SKM-1 (cell line): Measurements from ENCODE around the gene ALLC.
"Not testable (repeated sequence)": the region's sequence is repeated elsewhere in the genome, so short reads cannot be mapped to it uniquely, and the experiment has no call there.

Experiments used
- DNase-seq: peaks from one replicate; lab custom pipeline; 2025; ENCODE audit not compliant: unreplicated experiment; lab: John Stamatoyannopoulos, UW

Gene ALLC

GRCh38 chr2:3657881-3658280 is at the start of gene ALLC:
Gene ALLC (plus strand): TSS chr2:3658200. CDS start chr2:3671158, 12,958 bp downstream.
- no peak for DNase-seq

- no peak for DNase-seq
These were observed 49.4 kb upstream of the ALLC start for GRCh38 chr2:3608373-3609278.

- not testable (repeated sequence) for DNase-seq
These were observed 48.7 kb upstream of the ALLC start for GRCh38 chr2:3609279-3609673.

GRCh38 chr2:3610415-3610814 is 47.6 kb upstream of the ALLC start:
- DNase-seq: no peak

DNA sequence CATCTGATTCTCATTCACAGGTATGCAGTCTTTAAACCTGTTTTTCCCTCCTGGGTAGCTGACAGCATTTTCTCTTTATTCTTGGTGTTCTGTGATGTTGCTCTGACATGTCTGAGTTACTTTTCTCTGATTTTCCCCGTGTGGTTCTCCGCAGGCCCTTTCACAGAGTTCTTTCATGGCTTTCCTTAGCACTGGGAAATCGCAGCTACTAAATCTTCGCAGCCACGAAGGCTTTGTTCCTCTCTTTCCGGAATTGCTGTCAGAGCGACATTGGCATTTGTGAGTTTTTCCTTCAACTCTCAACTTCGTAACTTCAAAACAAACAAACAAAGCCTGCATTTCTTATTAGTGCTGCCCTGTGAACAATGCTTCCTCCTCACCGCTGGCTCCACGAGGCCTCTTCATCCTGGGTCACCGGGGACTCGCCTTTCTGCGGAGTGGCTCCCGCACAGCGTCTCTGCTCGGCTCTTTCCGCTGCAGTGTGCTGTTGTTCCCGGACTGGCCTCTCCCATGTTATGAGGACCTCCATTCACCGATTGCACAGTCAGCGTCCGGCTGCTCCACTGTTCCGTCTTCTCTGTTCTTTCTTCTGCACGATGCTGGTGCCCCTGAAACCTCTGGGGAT is 47.0 kb upstream of the ALLC start:
- DNase-seq: no peak

DNA sequence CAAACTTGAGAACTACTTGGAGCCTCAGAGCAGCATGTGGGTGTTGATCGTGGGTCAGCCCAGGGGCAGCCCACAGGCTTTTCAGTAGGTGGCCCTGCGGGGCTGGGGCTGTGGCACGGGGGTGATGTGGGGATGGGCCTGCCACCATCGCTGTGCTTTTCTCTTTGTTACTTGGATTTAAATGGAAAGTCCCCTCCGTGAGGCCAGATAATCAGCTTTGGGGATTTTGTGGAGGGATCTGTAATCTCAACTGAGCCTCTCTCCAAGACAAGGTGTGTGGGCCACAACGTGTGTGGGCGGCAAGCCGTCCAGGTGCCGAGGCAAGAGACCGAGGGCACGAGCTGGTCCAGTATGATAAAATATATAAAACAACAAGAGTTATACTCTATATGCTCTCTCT is 46.4 kb upstream of the ALLC start:
- no peak for DNase-seq

- DNase-seq: no peak
These were observed 45.1 kb upstream of the ALLC start for GRCh38 chr2:3612639-3613523.

GRCh38 chr2:3613524-3613905 is 44.5 kb upstream of the ALLC start:
- DNase-seq: no peak

- not testable (repeated sequence) for DNase-seq
These were observed 43.3 kb upstream of the ALLC start for GRCh38 chr2:3614743-3615142.

DNA sequence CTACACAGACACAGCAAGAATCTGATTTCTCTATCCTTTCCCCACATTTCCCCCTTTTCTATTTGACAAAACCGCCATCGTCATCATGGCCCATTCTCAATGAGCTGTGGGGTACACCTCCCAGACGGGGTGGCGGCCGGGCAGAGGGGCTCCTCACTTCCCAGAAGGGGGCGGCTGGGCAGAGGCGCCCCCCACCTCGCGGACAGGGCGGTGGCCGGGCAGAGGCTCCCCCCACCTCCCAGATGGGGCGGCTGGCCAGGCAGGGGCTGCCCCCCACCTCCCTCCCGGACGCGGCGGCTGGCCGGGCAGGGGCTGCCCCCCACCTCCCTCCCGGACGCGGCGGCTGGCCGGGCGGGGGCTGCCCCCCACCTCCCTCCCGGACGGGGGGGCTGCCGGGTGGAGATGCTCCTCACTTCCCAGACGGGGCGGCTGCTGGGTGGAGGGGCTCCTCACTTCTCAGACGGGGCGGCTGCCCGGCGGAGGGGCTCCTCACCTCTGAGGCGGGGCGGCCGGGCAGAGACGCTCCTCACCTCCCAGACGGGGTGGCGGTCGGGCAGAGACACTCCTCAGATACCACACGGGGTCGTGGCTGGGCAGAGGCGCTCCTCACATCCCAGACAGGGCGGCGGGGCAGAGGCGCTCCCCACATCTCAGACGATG is 42.3 kb upstream of the ALLC start:
- not testable (repeated sequence) for DNase-seq

GRCh38 chr2:3616435-3617197 is 41.4 kb upstream of the ALLC start:
- DNase-seq: not testable (repeated sequence)

GRCh38 chr2:3617198-3617890 is 40.7 kb upstream of the ALLC start:
- no peak for DNase-seq

GRCh38 chr2:3618367-3618766 is 39.6 kb upstream of the ALLC start:
- no peak for DNase-seq

- DNase-seq: no peak
These were observed 39.0 kb upstream of the ALLC start for GRCh38 chr2:3619033-3619432.

- not testable (repeated sequence) for DNase-seq
These were observed 38.3 kb upstream of the ALLC start for GRCh38 chr2:3619661-3620060.

- DNase-seq: no peak
These were observed 37.2 kb upstream of the ALLC start for GRCh38 chr2:3620834-3621233.

DNA sequence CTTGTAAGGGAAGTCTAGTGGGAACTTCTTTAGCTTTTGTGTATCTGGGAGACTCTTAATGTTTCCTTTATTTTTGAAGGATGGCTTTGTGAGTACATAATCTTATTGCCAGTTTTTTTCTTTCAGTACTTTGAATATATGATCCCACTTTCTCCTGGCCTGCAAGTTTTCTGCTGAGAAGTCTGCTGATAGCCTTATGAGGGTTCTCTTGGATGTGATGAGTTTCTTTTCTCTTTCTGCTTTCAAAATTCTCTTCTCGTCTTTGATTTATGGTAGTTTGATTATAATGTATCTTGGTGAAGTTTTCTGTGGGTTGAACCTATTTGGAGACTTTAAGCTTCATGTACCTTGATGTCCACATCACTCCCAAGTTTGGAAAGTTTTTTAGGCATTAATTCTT is 35.0 kb upstream of the ALLC start:
- DNase-seq: no peak

- no peak for DNase-seq
These were observed 33.8 kb upstream of the ALLC start for GRCh38 chr2:3624059-3624794.

- no peak for DNase-seq
These were observed 32.8 kb upstream of the ALLC start for GRCh38 chr2:3625186-3625585.
